Lower lobe of right lung (tissue), 2 donors: Measurements from ENCODE around the gene ABL2. TPM values are rescaled to one million over a fixed set of nuclear protein-coding genes. Genes with fewer than 3 reads are reported as not detected.

Experiments used
- ATAC-seq, 2 donors: fragments of 200-7000 bp; cut with Tn5 transposase; one replicate each; pipeline ENCODE4 v1.9.1; 2020 to 2022; ENCODE audit warnings: mild to moderate bottlenecking in 2 of 2, moderate library complexity in 2 of 2
- DNase-seq: peaks from one replicate; pipeline ENCODE4 v3.0.0-alpha.2; 2020
- H3K27ac ChIP-seq: fragments of 200-600 bp; one replicate; pipeline ENCODE4 v1.8.0; 2022
- H3K27me3 ChIP-seq: fragments of 200-600 bp; one replicate; pipeline ENCODE4 v1.8.0; 2022; ENCODE audit warnings: low read depth
- H3K36me3 ChIP-seq: fragments of 200-600 bp; one replicate; pipeline ENCODE4 v1.8.0; 2022; ENCODE audit warnings: mild to moderate bottlenecking
- H3K4me1 ChIP-seq: fragments of 200-600 bp; one replicate; pipeline ENCODE4 v1.8.0; 2022
- H3K4me3 ChIP-seq: fragments of 200-600 bp; one replicate; pipeline ENCODE4 v1.8.0; 2022; ENCODE audit warnings: mild to moderate bottlenecking
- H3K9me3 ChIP-seq: fragments of 200-600 bp; one replicate; pipeline ENCODE4 v1.8.0; 2022
- CTCF ChIP-seq: fragments of 200-600 bp; IDR thresholded peaks from one replicate; pipeline ENCODE4 v1.8.0; 2022; ENCODE audit warnings: antibody characterized with exemption, mild to moderate bottlenecking
- intact Hi-C: fragments of 100-400 bp; cut with DNase I; formaldehyde crosslinking; loops from one replicate; pipeline ENCODE4 v1.11.0; 2022
- total RNA-seq: library from RNA; stranded (reverse); fragmentation: NEBNext Ultra II Directional; extraction: Animal tissue kit (Norgen Biotek cat#: 25700); gene quantifications from one replicate; pipeline ENCODE4 v1.2.1, GENCODE V29; 2021
- donor health status: DM: no; HTN: yes; CAD: no; lungs with severe emphysema.

The ABL2 gene
- total RNA-seq, 1 donor from 2014 or later: 27.0 TPM

GRCh38 chr1:179058487-179059483, 170.7 kb downstream of the ABL2 start:
- DNase-seq: no peak
- no peak overlapping the region for H3K4me3 ChIP-seq
- H3K4me1 ChIP-seq: no peaks in the 10 kb centered on the region
- H3K27me3 ChIP-seq: no peaks in the 10 kb centered on the region
- peaks cover 6% of the 10 kb centered on the region for H3K36me3 ChIP-seq
- ATAC-seq: peak in 1 of 2 donors; percentile 57
- no peak overlapping the region for H3K27ac ChIP-seq
- H3K9me3 ChIP-seq: no peaks in the 10 kb centered on the region
- TF ChIP-seq CTCF: no peak
- intact Hi-C loops: no loop called here

- TF ChIP-seq CTCF: no peak
- H3K36me3 ChIP-seq: peaks cover 3% of the 10 kb centered on the region
- no peaks in the 10 kb centered on the region for H3K27me3 ChIP-seq
- H3K9me3 ChIP-seq: no peaks in the 10 kb centered on the region
- H3K4me3 ChIP-seq: no peak overlapping the region
- DNase-seq (no peak), ATAC-seq (no peak)
- intact Hi-C loops: no loop called here
- no peaks in the 10 kb centered on the region for H3K4me1 ChIP-seq
- H3K27ac ChIP-seq: no peak overlapping the region
Observed at GRCh38 chr1:179055937-179056336, 173.5 kb downstream of the ABL2 start.

GRCh38 chr1:179053486-179053885, 176.0 kb downstream of the ABL2 start:
- ATAC-seq (no peak), DNase-seq (no peak)
- H3K27me3 ChIP-seq: no peaks in the 10 kb centered on the region
- intact Hi-C loops: no loop called here
- H3K4me3 ChIP-seq: no peak overlapping the region
- H3K27ac ChIP-seq: no peak overlapping the region
- TF ChIP-seq CTCF: no peak
- H3K4me1 ChIP-seq: no peaks in the 10 kb centered on the region
- H3K9me3 ChIP-seq: no peaks in the 10 kb centered on the region
- H3K36me3 ChIP-seq: peaks cover 7% of the 10 kb centered on the region

GRCh38 chr1:179052776-179053175, 176.7 kb downstream of the ABL2 start:
- H3K4me1 ChIP-seq: no peaks in the 10 kb centered on the region
- peaks cover 7% of the 10 kb centered on the region for H3K36me3 ChIP-seq
- H3K4me3 ChIP-seq: no peak overlapping the region
- DNase-seq (no peak), ATAC-seq (no peak)
- no peak for TF ChIP-seq CTCF
- intact Hi-C loops: no loop called here
- H3K27me3 ChIP-seq: no peaks in the 10 kb centered on the region
- H3K9me3 ChIP-seq: no peaks in the 10 kb centered on the region
- H3K27ac ChIP-seq: no peak overlapping the region

Other genes with a start within 250 kb of the ABL2 start
- gene FAM20B, start 203.8 kb downstream of the ABL2 start, total RNA-seq: 38.2 TPM
- 24.3 TPM for gene TOR3A, start 147.6 kb downstream of the ABL2 start, total RNA-seq
- 104 TPM for gene SOAT1, start 64.1 kb upstream of the ABL2 start, total RNA-seq
- 0.59 TPM for gene AXDND1, start 136.3 kb upstream of the ABL2 start, total RNA-seq